H9 (cell line): ENCODE results near the gene MUL1. TPM values are rescaled to one million over a fixed set of nuclear protein-coding genes. Genes with fewer than 3 reads are reported as not detected.

Source experiments
- DNase-seq: peaks from one replicate; pipeline ENCODE4 v3.0.0-alpha.2; 2017
- H2AFZ ChIP-seq: one replicate; pipeline ENCODE4 v1.6.1; 2013; ENCODE audit warnings: mild to moderate bottlenecking, low read length, control low read depth, moderate library complexity
- H2AK5ac ChIP-seq: 2 replicates; pipeline ENCODE4 v1.6.1; 2013; ENCODE audit warnings: low read length, control low read depth, mixed read lengths; ENCODE audit not compliant: insufficient read length
- H2BK120ac ChIP-seq: one replicate; pipeline ENCODE4 v1.6.1; 2013; ENCODE audit warnings: low read depth, mild to moderate bottlenecking, low read length, control low read depth, inconsistent platforms; ENCODE audit not compliant: poor library complexity, severe bottlenecking
- H2BK12ac ChIP-seq: 2 replicates; pipeline ENCODE4 v1.6.1; 2013; ENCODE audit warnings: low read length, control low read depth, mixed read lengths, low read depth; ENCODE audit not compliant: insufficient read length
- H2BK15ac ChIP-seq: 2 replicates; pipeline ENCODE4 v1.6.1; 2013; ENCODE audit warnings: low read depth, low read length, control low read depth
- H2BK20ac ChIP-seq: one replicate; pipeline ENCODE4 v1.6.1; 2013; ENCODE audit warnings: low read depth, mild to moderate bottlenecking, low read length, control low read depth, inconsistent platforms; ENCODE audit not compliant: poor library complexity, severe bottlenecking
- H2BK5ac ChIP-seq: 2 replicates; pipeline ENCODE4 v1.6.1; 2013; ENCODE audit warnings: low read length, control low read depth, mixed read lengths; ENCODE audit not compliant: insufficient read length
- H3K14ac ChIP-seq: 2 replicates; pipeline ENCODE4 v1.6.1; 2013; ENCODE audit warnings: low read length, control low read depth; ENCODE audit not compliant: insufficient read depth
- H3K18ac ChIP-seq: 2 replicates; pipeline ENCODE4 v1.6.1; 2013; ENCODE audit warnings: low read depth, mild to moderate bottlenecking, mixed read lengths, low read length, control low read depth; ENCODE audit not compliant: insufficient read length
- H3K23ac ChIP-seq: 2 replicates; pipeline ENCODE4 v1.6.1; 2013; ENCODE audit warnings: low read length, control low read depth, mixed read lengths, low read depth; ENCODE audit not compliant: insufficient read length
- H3K23me2 ChIP-seq: 2 replicates; pipeline ENCODE4 v1.6.1; 2013; ENCODE audit warnings: low read depth, mild to moderate bottlenecking, mixed read lengths, low read length, control low read depth; ENCODE audit not compliant: insufficient read length, poor library complexity, severe bottlenecking
- H3K27ac ChIP-seq: 2 replicates; pipeline ENCODE4 v1.5.1; 2013; ENCODE audit warnings: low read length, control low read depth, mixed read lengths, low read depth; ENCODE audit not compliant: insufficient read length
- H3K27me3 ChIP-seq: 2 replicates; pipeline ENCODE4 v1.6.1; 2013; ENCODE audit warnings: low read length, control low read depth, inconsistent platforms; ENCODE audit not compliant: insufficient read depth
- H3K4ac ChIP-seq: 2 replicates; pipeline ENCODE4 v1.6.1; 2013; ENCODE audit warnings: low read depth, mild to moderate bottlenecking, control low read depth, inconsistent platforms, low read length, moderate library complexity
- H3K4me1 ChIP-seq: 2 replicates; pipeline ENCODE4 v1.6.1; 2013; ENCODE audit warnings: low read length, control low read depth, inconsistent platforms; ENCODE audit not compliant: insufficient read depth
- H3K4me2 ChIP-seq: 2 replicates; pipeline ENCODE4 v1.6.1; 2013; ENCODE audit warnings: low read length, control low read depth, mixed read lengths; ENCODE audit not compliant: insufficient read length, insufficient read depth
- H3K56ac ChIP-seq: 2 replicates; pipeline ENCODE4 v1.6.1; 2013; ENCODE audit warnings: low read depth, mild to moderate bottlenecking, mixed read lengths, low read length, control low read depth; ENCODE audit not compliant: insufficient read length
- H3K79me1 ChIP-seq: 2 replicates; pipeline ENCODE4 v1.6.1; 2013; ENCODE audit warnings: low read depth, mild to moderate bottlenecking, moderate library complexity, low read length, control low read depth, inconsistent platforms; ENCODE audit not compliant: insufficient read depth, poor library complexity, severe bottlenecking
- H3K79me2 ChIP-seq: 2 replicates; pipeline ENCODE4 v1.6.1; 2013; ENCODE audit warnings: low read length, control low read depth, inconsistent platforms; ENCODE audit not compliant: insufficient read depth
- H3K9ac ChIP-seq: 2 replicates; pipeline ENCODE4 v1.6.1; 2013; ENCODE audit warnings: low read length, control low read depth, mixed read lengths; ENCODE audit not compliant: insufficient read length; ENCODE audit errors: extremely low read depth
- H3K9me3 ChIP-seq: one replicate; pipeline ENCODE4 v1.6.1; 2013; ENCODE audit warnings: low read depth, low read length, inconsistent platforms; ENCODE audit not compliant: control insufficient read depth
- H3T11ph ChIP-seq: one replicate; pipeline ENCODE4 v1.6.1; 2013; ENCODE audit warnings: mild to moderate bottlenecking, low read length, control low read depth, inconsistent platforms
- H4K20me1 ChIP-seq: one replicate; pipeline ENCODE4 v1.6.1; 2013; ENCODE audit not compliant: control insufficient read depth, insufficient read length, insufficient read depth
- H4K5ac ChIP-seq: 2 replicates; pipeline ENCODE4 v1.6.1; 2013; ENCODE audit warnings: low read depth, mild to moderate bottlenecking, mixed read lengths, low read length, control low read depth; ENCODE audit not compliant: insufficient read length
- H4K8ac ChIP-seq: replicated peaks from 2 replicates; pipeline ENCODE4 v1.6.1; 2013; ENCODE audit warnings: low read length, control low read depth, mixed read lengths, low read depth; ENCODE audit not compliant: insufficient read length
- H4K91ac ChIP-seq: 2 replicates; pipeline ENCODE4 v1.6.1; 2013; ENCODE audit warnings: low read depth, mild to moderate bottlenecking, moderate library complexity, mixed read lengths, low read length, control low read depth; ENCODE audit not compliant: insufficient read length
- H3K27ac Mint-ChIP-seq, 3 experiments: 2 replicates in 2 of 3; 3 replicates in 1 of 3; pipeline ENCODE4 v1.8.0; 2020 to 2021; ENCODE audit warnings: mixed read lengths in 3 of 3, mild to moderate bottlenecking in 1 of 3, moderate library complexity in 1 of 3
- H3K27me3 Mint-ChIP-seq: 2 replicates; pipeline ENCODE4 v1.8.0; 2021; ENCODE audit warnings: low read depth, mild to moderate bottlenecking, moderate library complexity, mixed read lengths
- H3K36me3 Mint-ChIP-seq, 3 experiments: 2 replicates in 2 of 3; 3 replicates in 1 of 3; pipeline ENCODE4 v1.8.0; 2020 to 2021; ENCODE audit warnings: low read depth in 3 of 3, mixed read lengths in 3 of 3; ENCODE audit not compliant: insufficient read depth in 1 of 3
- H3K4me1 Mint-ChIP-seq, 2 experiments: 2 replicates each; pipeline ENCODE4 v1.8.0; 2020; ENCODE audit warnings: mixed read lengths in 2 of 2
- H3K4me3 Mint-ChIP-seq, 2 experiments: 2 replicates in 1 of 2; 3 replicates in 1 of 2; pipeline ENCODE4 v1.8.0; 2020 to 2021; ENCODE audit warnings: mild to moderate bottlenecking in 2 of 2, mixed read lengths in 2 of 2, moderate library complexity in 1 of 2
- H3K9me3 Mint-ChIP-seq, 2 experiments: 2 replicates in 1 of 2; 3 replicates in 1 of 2; pipeline ENCODE4 v1.8.0; 2020; ENCODE audit warnings: mild to moderate bottlenecking in 2 of 2, mixed read lengths in 2 of 2, moderate library complexity in 1 of 2
- CTCF ChIP-seq: fragments of 200-600 bp; sonication (generic); conservative IDR thresholded peaks from 3 replicates; pipeline ENCODE4 v1.8.0; 2021; ENCODE audit warnings: antibody characterized with exemption, mild to moderate bottlenecking
- WGBS: extraction: QIAGEN DNeasy Blood & Tissue Kit; methylation state at CpG from one replicate; pipeline ENCODE4 v1.1.7; 2013; ENCODE audit warnings: missing lambda C conversion rate, low lambda C conversion rate, mixed read lengths; ENCODE audit not compliant: insufficient read length; ENCODE audit errors: extremely low coverage; 5-methylcytosine and 5-hydroxymethylcytosine counted together
- total RNA-seq: library from RNA; stranded (reverse); gene quantifications from 2 replicates; pipeline ENCODE4 v1.2.1, GENCODE V29; 2021

Gene MUL1
- total RNA-seq, 1 experiment from 2014 or later: 27.1 TPM

- Histone ChIP-seq H3K79me1 (no peaks in the 10 kb centered on the region), H3T11ph (no peak overlapping the region), H4K5ac (no peak overlapping the region), H3K27me3 (peaks cover 9% of the 10 kb centered on the region), H3K56ac (no peak overlapping the region), H2BK15ac (no peak overlapping the region), H3K23me2 (no peaks in the 10 kb centered on the region), H2AK5ac (no peak overlapping the region), H4K91ac (no peak overlapping the region), H4K20me1 (no peaks in the 10 kb centered on the region), H3K9me3 (no peaks in the 10 kb centered on the region), H3K4me2 (no peak overlapping the region), H2AFZ (no peak overlapping the region), H3K27ac (no peak overlapping the region), H3K4ac (no peak overlapping the region), H3K23ac (no peak overlapping the region), H2BK120ac (no peak overlapping the region), H3K79me2 (no peaks in the 10 kb centered on the region), H2BK5ac (no peak overlapping the region), H4K8ac (no peak overlapping the region), H2BK20ac (no peak overlapping the region), H3K14ac (no peak overlapping the region), H3K4me1 (no peaks in the 10 kb centered on the region), H3K9ac (no peak overlapping the region), H3K18ac (no peak overlapping the region), H2BK12ac (no peak overlapping the region)
- Mint-ChIP-seq H3K4me3 (no peak overlapping the region), H3K27me3 (peaks cover 95% of the 10 kb centered on the region), H3K27ac (no peak overlapping the region), H3K4me1 (no peaks in the 10 kb centered on the region; a peak in 1 of 4 replicates), H3K36me3 (no peaks in the 10 kb centered on the region), H3K9me3 (no peaks in the 10 kb centered on the region)
- no peak for DNase-seq
- no CpG with 5 or more reads among the region's 3 CpGs for WGBS
- TF ChIP-seq CTCF: no peak
These were observed 38.7 kb upstream of the MUL1 start for GRCh38 chr1:20546637-20547036.
